HG03439 (cell line): ENCODE data around the gene FOLR1.
"Not testable (repeated sequence)": the region's sequence is repeated elsewhere in the genome, so short reads cannot be mapped to it uniquely, and the experiment has no call there.

Experiments
- ATAC-seq: cut with Tn5 transposase; IDR thresholded peaks from one replicate; pipeline ENCODE4 v1.9.1; 2021; ENCODE audit warnings: mild to moderate bottlenecking, moderate library complexity; ENCODE audit not compliant: unreplicated experiment

The FOLR1 gene

GRCh38 chr11:72191961-72192381 lies at the start of gene FOLR1:
Gene FOLR1 (plus strand): TSS chr11:72192140. CDS start chr11:72192174, 34 bp downstream.
- no peak for ATAC-seq

- not testable (repeated sequence) for ATAC-seq
Observed at GRCh38 chr11:72142543-72142942, 49.4 kb upstream of the FOLR1 start.

GRCh38 chr11:72144807-72145565 lies 47.0 kb upstream of the FOLR1 start:
- no peak for ATAC-seq

- ATAC-seq = no peak
Observed at GRCh38 chr11:72146625-72147024, 45.3 kb upstream of the FOLR1 start.

GRCh38 chr11:72150882-72151281 lies 41.1 kb upstream of the FOLR1 start:
- no peak for ATAC-seq

DNA sequence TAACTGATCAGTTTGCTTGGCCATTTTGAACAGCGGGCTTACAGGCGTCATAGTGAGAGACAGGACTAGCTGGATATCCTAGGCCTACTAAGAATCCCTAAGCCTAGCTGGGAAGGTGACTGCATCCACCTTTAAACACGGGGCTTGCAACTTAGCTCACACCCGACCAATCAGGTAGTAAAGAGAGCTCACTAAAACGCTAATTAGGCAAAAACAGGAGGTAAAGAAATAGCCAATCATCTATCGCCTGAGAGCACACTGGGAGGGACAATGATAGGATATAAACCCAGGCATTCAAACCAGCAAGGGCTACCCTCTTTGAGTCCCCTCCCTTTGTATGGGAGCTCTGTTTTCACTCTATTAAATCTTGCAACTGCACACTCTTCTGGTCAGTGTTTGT lies 38.1 kb upstream of the FOLR1 start:
- ATAC-seq = not testable (repeated sequence)

GRCh38 chr11:72154816-72155215 lies 37.1 kb upstream of the FOLR1 start:
- ATAC-seq = no peak

DNA sequence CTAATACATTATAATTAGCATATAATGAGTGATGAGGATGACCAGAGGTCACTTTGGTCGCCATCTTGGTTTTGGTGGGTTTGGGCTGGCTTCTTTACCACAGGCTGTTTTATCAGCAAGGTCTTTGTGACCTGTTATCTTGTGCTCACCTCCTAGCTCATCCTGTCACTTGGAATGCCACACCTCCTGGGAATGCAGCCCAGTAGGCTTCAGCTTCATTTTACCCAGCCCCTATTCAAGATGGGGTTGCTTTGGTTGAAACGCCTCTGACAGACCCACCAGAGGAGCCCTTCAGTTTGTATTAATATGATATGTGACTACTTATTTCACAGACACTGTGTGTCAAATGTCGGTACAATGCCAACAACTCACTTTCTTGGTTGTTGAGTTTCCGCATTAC lies 36.2 kb upstream of the FOLR1 start:
- ATAC-seq = no peak

GRCh38 chr11:72157131-72157530 lies 34.8 kb upstream of the FOLR1 start:
- no peak for ATAC-seq

DNA sequence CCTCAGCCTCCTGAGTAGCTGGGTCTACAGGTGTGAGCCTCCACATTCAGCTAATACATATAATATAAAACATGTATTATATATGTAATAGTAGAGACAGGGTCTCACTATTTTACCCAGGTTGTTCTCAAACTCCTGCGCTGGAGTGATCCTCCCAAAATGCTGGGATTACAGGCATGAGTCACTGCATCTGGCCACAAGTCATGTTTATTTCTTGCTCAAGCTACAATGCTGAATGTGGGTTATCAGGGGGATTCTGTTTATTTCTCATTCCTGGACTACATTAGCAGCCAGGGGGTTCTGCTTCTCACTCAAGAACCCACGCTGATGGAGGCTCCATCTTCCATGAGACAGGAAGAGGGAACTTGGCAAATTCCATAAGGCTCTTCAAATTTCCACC lies 31.6 kb upstream of the FOLR1 start:
- no peak for ATAC-seq

GRCh38 chr11:72162891-72163492 lies 28.9 kb upstream of the FOLR1 start:
- ATAC-seq = no peak

- not testable (repeated sequence) for ATAC-seq
Observed at GRCh38 chr11:72164187-72164586, 27.8 kb upstream of the FOLR1 start.

DNA sequence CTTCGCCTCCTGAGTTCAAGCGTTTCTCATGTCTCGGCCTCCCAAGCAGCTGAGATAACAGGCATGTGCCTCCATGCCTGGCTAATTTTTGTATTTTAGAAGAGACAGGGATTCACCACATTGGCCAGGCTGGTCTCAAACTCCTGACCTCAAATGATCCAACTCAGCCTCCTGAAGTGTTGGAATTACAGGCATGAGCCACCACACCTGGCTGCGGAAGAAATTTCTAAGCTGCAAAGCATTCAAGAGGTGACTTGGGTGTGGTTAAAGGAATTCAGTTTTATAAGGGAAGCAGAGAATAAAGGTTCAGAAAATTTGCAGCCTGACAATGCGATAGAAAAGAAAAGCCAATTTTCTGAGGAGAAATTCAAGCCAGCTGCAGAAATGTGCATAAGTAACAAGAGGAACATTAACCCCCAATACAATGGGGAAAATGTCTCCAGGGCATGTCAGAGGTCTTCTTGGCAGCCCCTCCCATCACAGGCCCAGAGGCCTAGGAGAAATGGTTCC lies 22.8 kb upstream of the FOLR1 start:
- not testable (repeated sequence) for ATAC-seq

GRCh38 chr11:72169754-72170153 lies 22.2 kb upstream of the FOLR1 start:
- ATAC-seq = not testable (repeated sequence)

DNA sequence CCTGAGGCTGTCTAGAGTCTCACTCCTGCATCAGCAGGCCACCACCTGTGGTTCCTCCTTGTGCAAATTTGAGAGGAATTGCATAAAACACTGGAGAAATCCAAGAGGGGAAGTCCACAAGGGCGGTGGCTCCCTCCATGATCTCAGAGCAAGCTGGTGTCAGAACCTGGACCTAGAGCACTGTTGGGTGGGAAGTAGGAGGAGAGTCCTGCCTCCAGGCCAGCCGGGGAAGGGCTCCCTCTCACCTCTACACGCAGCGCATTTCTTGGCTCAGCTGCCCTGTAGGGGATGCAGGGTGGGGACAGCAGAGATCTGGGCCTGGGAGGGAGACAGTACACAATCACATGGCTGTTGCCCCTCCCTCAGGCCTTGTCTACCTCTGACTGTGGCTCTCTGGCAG lies 19.9 kb upstream of the FOLR1 start:
- not testable (repeated sequence) for ATAC-seq

- ATAC-seq = no peak
Observed at GRCh38 chr11:72173291-72173690, 18.6 kb upstream of the FOLR1 start.

- no peak for ATAC-seq
Observed at GRCh38 chr11:72174302-72175070, 17.5 kb upstream of the FOLR1 start.

GRCh38 chr11:72177656-72178055 lies 14.3 kb upstream of the FOLR1 start:
- ATAC-seq = no peak

DNA sequence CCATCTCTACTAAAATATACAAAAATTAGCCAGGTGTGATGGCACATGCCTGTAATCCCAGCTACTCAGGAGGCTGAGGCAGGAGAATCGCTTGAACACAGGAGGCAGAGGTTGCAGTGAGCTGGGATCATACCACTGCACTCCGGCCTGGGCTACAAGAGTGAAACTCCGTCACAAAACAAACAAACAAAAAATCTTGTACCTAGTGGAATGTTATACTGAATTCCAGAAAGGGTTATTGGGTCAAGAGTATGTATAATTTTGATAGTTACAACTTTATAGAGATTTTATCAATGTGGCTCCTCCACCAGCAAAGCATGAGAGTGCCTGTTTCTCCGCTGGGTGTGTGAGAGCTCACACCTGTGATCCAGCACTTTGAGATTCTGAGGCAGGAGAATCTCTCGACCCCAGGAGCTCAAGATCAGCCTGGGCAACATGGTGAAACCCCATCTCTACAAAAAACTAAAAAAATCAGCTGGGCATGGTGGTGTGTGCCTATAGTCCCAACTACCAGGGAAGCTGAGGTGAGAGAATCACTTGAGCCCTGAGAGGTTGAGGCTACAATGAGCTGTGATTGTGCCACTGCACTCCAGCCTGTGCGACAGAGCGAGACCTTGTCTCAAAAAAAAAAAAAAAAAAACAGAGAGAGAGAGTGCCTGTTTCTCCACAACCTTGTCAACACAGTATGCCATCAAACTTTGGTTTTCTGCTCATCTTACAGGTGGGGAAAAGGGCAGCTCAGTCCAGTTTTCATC lies 12.7 kb upstream of the FOLR1 start:
- ATAC-seq = no peak

GRCh38 chr11:72179804-72180396 lies 12.0 kb upstream of the FOLR1 start:
- no peak for ATAC-seq
